Lower leg skin (tissue), 3 donors: Measurements from ENCODE around the gene TRMT1.

Source experiments
- CTCF ChIP-seq, 3 donors: fragments of 450-650 bp; IDR thresholded peaks; one replicate each; pipeline ENCODE4 v1.5.1; 2016; ENCODE audit warnings: antibody characterized with exemption in 3 of 3, mild to moderate bottlenecking in 3 of 3, moderate library complexity in 2 of 3
- POLR2A ChIP-seq, 2 donors: fragments of 450-650 bp; IDR thresholded peaks; one replicate each; pipeline ENCODE4 v1.6.1; 2016 to 2017; ENCODE audit warnings: antibody characterized with exemption in 2 of 2, mild to moderate bottlenecking in 1 of 2, moderate library complexity in 1 of 2

GRCh38 chr19:13121551-13122274, 5.2 kb upstream of the TRMT1 start:
- no peak for TF ChIP-seq CTCF (IDR thresholded peaks at IDR 0.05)
- no peak for TF ChIP-seq POLR2A (IDR thresholded peaks at IDR 0.05)
